ENCODE measurements around the gene SH2D3C.

DNA sequence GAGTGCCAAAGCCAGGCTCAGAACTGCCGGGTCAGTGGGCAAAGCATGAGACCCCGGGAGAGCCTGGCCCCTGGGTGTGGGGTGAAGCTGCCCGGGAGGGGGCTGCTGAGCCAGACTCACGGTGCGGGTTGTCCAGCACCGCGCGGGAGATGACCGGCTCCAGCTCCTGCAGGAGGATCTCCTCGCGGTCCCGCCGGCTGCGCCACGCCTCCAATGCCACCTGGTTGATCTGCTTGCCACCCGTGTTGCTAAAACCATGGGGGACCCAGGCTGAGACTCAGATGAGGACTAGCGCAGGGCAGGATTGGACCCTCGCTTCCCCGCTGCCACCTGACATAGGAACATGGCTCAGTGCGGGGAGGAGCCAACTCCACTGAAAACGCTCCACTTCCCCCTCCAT lies 46.0 kb downstream of the SH2D3C start:
- TF ChIP-seq, protein P1, sequence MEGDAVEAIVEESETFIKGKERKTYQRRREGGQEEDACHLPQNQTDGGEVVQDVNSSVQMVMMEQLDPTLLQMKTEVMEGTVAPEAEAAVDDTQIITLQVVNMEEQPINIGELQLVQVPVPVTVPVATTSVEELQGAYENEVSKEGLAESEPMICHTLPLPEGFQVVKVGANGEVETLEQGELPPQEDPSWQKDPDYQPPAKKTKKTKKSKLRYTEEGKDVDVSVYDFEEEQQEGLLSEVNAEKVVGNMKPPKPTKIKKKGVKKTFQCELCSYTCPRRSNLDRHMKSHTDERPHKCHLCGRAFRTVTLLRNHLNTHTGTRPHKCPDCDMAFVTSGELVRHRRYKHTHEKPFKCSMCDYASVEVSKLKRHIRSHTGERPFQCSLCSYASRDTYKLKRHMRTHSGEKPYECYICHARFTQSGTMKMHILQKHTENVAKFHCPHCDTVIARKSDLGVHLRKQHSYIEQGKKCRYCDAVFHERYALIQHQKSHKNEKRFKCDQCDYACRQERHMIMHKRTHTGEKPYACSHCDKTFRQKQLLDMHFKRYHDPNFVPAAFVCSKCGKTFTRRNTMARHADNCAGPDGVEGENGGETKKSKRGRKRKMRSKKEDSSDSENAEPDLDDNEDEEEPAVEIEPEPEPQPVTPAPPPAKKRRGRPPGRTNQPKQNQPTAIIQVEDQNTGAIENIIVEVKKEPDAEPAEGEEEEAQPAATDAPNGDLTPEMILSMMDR (IDR thresholded peaks at IDR 0.05): no peak
- no peak for TF ChIP-seq EP300 (IDR thresholded peaks at IDR 0.05)
